WTC11 (cell line): ENCODE results near the gene WDR55. TPM values are rescaled to one million over a fixed set of nuclear protein-coding genes. Genes with fewer than 3 reads are reported as not detected.

ENCODE experiments used
- ATAC-seq: fragments of 200-7000 bp; cut with Tn5 transposase; 2 replicates; pipeline ENCODE4 v1.10.0; 2021; ENCODE audit warnings: mild to moderate bottlenecking, moderate library complexity
- CTCF ChIA-PET: fragments of 300-600 bp; sonication (Branson Sonifier 250); formaldehyde crosslinking; loops from one replicate; lab custom pipeline; 2021; ENCODE audit warnings: antibody characterized with exemption; lab: Charles Lee
- POLR2A ChIA-PET: fragments of 350-600 bp; sonication (Branson Sonifier 250); formaldehyde crosslinking; loops from one replicate; lab custom pipeline; 2021; ENCODE audit warnings: antibody characterized with exemption; lab: Charles Lee
- DNase-seq: peaks from one replicate; pipeline ENCODE4 v3.0.0; 2021; ENCODE audit warnings: low spot score
- H3K27ac Mint-ChIP-seq: 2 replicates; pipeline ENCODE4 v1.8.0; 2021; ENCODE audit warnings: mixed read lengths
- H3K27me3 Mint-ChIP-seq: 2 replicates; pipeline ENCODE4 v1.8.0; 2021; ENCODE audit warnings: low read depth, mild to moderate bottlenecking, moderate library complexity, mixed read lengths
- H3K36me3 Mint-ChIP-seq: 2 replicates; pipeline ENCODE4 v1.8.0; 2021; ENCODE audit warnings: mixed read lengths
- H3K4me1 Mint-ChIP-seq: 2 replicates; pipeline ENCODE4 v1.8.0; 2022; ENCODE audit warnings: mixed read lengths
- H3K4me3 Mint-ChIP-seq: 2 replicates; pipeline ENCODE4 v1.8.0; 2021; ENCODE audit warnings: mild to moderate bottlenecking, moderate library complexity, mixed read lengths
- H3K9me3 Mint-ChIP-seq: 2 replicates; pipeline ENCODE4 v1.8.0; 2021; ENCODE audit warnings: mixed read lengths
- AFF4 ChIP-seq: sonication (generic); formaldehyde crosslinking; IDR thresholded peaks from 2 replicates; pipeline ENCODE4 v1.8.1; 2023; ENCODE audit warnings: mild to moderate bottlenecking, missing genetic modification reagents, borderline replicate concordance
- ATF2 ChIP-seq: sonication (generic); formaldehyde crosslinking; IDR thresholded peaks from 2 replicates; pipeline ENCODE4 v1.8.1; 2022; ENCODE audit warnings: low read depth, missing genetic modification reagents, borderline replicate concordance
- CDX4 ChIP-seq: fragments of 250-450 bp; sonication (Bioruptor Pico); IDR thresholded peaks from 2 replicates; pipeline ENCODE4 v1.9.0; 2021; ENCODE audit warnings: moderate library complexity, mild to moderate bottlenecking, inconsistent platforms, borderline replicate concordance
- CTCF ChIP-seq: fragments of 200-600 bp; IDR thresholded peaks from 2 replicates; pipeline ENCODE4 v1.8.0; 2022; ENCODE audit warnings: antibody characterized with exemption
- E2F1 ChIP-seq: sonication (generic); formaldehyde crosslinking; IDR thresholded peaks from 2 replicates; pipeline ENCODE4 v1.8.0; 2022; ENCODE audit warnings: mild to moderate bottlenecking, missing genetic modification reagents
- ELF4 ChIP-seq: sonication (generic); formaldehyde crosslinking; IDR thresholded peaks from 2 replicates; pipeline ENCODE4 v1.8.1; 2022; ENCODE audit warnings: low read depth, mild to moderate bottlenecking, moderate library complexity, missing genetic modification reagents
- ETV6 ChIP-seq: sonication (generic); formaldehyde crosslinking; IDR thresholded peaks from 2 replicates; pipeline ENCODE4 v1.8.1; 2022; ENCODE audit warnings: mild to moderate bottlenecking, missing genetic modification reagents
- GTF2I ChIP-seq: fragments of 250-450 bp; sonication (Bioruptor Pico); conservative IDR thresholded peaks from 2 replicates; pipeline ENCODE4 v1.4.0; 2021; ENCODE audit warnings: mild to moderate bottlenecking
- MAX ChIP-seq: sonication (generic); formaldehyde crosslinking; IDR thresholded peaks from 2 replicates; pipeline ENCODE4 v1.8.0; 2022; ENCODE audit warnings: mild to moderate bottlenecking, missing genetic modification reagents
- OVOL2 ChIP-seq: fragments of 250-450 bp; sonication (Bioruptor Pico); IDR thresholded peaks from 2 replicates; pipeline ENCODE4 v1.9.0; 2021; ENCODE audit warnings: mild to moderate bottlenecking, borderline replicate concordance
- STAT6 ChIP-seq: sonication (generic); formaldehyde crosslinking; conservative IDR thresholded peaks from 2 replicates; pipeline ENCODE4 v1.8.1; 2023; ENCODE audit warnings: mild to moderate bottlenecking, low read depth, missing genetic modification reagents, moderate library complexity
- USF1 ChIP-seq: sonication (generic); formaldehyde crosslinking; IDR thresholded peaks from 2 replicates; pipeline ENCODE4 v1.8.0; 2022; ENCODE audit warnings: mild to moderate bottlenecking, missing genetic modification reagents
- ZBTB21 ChIP-seq: sonication (generic); formaldehyde crosslinking; IDR thresholded peaks from 2 replicates; pipeline ENCODE4 v1.8.1; 2023; ENCODE audit warnings: mild to moderate bottlenecking, missing genetic modification reagents, borderline replicate concordance
- ZNF121 ChIP-seq: sonication (generic); formaldehyde crosslinking; IDR thresholded peaks from 2 replicates; pipeline ENCODE4 v1.8.0; 2023; ENCODE audit warnings: missing genetic modification reagents
- ZNF281 ChIP-seq: sonication (generic); formaldehyde crosslinking; IDR thresholded peaks from 2 replicates; pipeline ENCODE4 v1.8.0; 2023; ENCODE audit warnings: mild to moderate bottlenecking, missing genetic modification reagents
- ZNF671 ChIP-seq: fragments of 250-450 bp; sonication (Bioruptor Pico); IDR thresholded peaks from 2 replicates; pipeline ENCODE4 v1.8.0; 2021; ENCODE audit warnings: mild to moderate bottlenecking
- ZSCAN18 ChIP-seq: fragments of 250-450 bp; sonication (Bioruptor Pico); IDR thresholded peaks from 2 replicates; pipeline ENCODE4 v2.1.2; 2022; ENCODE audit warnings: mild to moderate bottlenecking, moderate library complexity
- total RNA-seq: library from RNA; stranded (reverse); gene quantifications from 3 replicates; pipeline ENCODE4 v1.2.3, GENCODE V29; 2021

The WDR55 gene
- total RNA-seq, 1 experiment from 2014 or later = 25.3 TPM

GRCh38 chr5:140630292-140631035 lies 34.2 kb upstream of the WDR55 start (continued):
- no peak for TF ChIP-seq ATF2
- TF ChIP-seq MAX (CRISPR knock-in tag) = no peak

- ATAC-seq (no peak), DNase-seq (no peak)
- peaks cover 29% of the 10 kb centered on the region for H3K36me3 Mint-ChIP-seq
- H3K4me1 Mint-ChIP-seq = no peaks in the 10 kb centered on the region
- no peak overlapping the region for H3K27ac Mint-ChIP-seq
- ChIA-PET CTCF (no interaction called here), POLR2A (no interaction called here)
- H3K27me3 Mint-ChIP-seq = peaks cover 43% of the 10 kb centered on the region
- H3K4me3 Mint-ChIP-seq = no peak overlapping the region
- H3K9me3 Mint-ChIP-seq = peaks cover 40% of the 10 kb centered on the region
- TF ChIP-seq ETV6 (CRISPR knock-in tag) = no peak
- no peak for TF ChIP-seq CDX4 (CRISPR knock-in tag)
- TF ChIP-seq ZNF671 (CRISPR knock-in tag) = no peak
- TF ChIP-seq ELF4 (CRISPR knock-in tag) = no peak
- no peak for TF ChIP-seq STAT6
- TF ChIP-seq GTF2I (CRISPR knock-in tag) = no peak
- TF ChIP-seq CTCF = no peak
- no peak for TF ChIP-seq ZNF121 (CRISPR knock-in tag)
- TF ChIP-seq OVOL2 (CRISPR knock-in tag) = no peak
- TF ChIP-seq USF1 (CRISPR knock-in tag) = no peak
- no peak for TF ChIP-seq ZSCAN18 (CRISPR knock-in tag)
- no peak for TF ChIP-seq AFF4
- no peak for TF ChIP-seq E2F1
- TF ChIP-seq ZBTB21 (CRISPR knock-in tag) = no peak
- no peak for TF ChIP-seq ZNF281 (CRISPR knock-in tag)
These were observed 33.7 kb upstream of the WDR55 start for GRCh38 chr5:140631036-140631417.
